GM21390 (cell line): ENCODE data around the gene NCS1.

ENCODE experiments used
- ATAC-seq: cut with Tn5 transposase; IDR thresholded peaks from one replicate; pipeline ENCODE4 v1.9.1; 2021; ENCODE audit not compliant: unreplicated experiment

NCS1 gene

DNA sequence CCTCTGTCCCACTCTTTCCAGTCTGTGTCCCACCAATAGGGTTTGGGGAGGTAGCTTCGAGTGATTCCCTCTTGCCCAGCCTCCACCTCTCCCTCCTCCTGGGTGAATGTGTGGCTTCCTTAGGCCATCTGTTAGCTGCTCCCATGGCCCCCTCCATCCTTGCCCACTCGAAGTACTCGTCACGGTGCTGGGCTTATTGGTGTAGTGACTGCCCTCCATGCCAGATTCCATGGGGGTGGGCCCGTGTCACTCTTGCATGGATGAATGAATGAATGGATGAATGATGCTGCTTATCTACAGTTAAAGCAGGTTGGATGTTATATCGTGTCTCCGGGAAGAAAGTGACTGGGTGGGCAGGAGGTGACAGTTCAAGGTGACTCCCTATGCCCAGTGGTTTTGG is 112.5 kb downstream of the NCS1 start:
- no peak for ATAC-seq

DNA sequence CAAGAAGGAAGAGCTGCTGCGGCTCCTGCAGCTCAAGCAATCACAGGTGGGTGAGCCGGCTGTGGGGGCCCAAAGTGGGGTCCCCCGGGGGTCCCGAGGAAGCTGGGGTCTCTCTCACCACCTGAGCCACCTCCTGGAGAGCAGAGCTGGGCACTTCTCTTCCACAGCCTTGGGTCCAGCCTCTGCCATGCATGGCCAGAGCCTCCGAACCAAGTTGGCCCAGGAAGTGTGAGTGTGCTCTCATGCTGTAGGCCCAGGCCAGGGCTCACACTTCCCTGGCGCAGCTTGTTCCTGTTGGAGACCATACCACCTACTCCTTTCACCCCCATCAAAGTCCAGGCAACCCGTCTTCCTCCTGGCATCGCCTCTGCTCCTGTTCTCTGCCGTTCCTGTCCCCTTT is 113.1 kb downstream of the NCS1 start:
- no peak for ATAC-seq

GRCh38 chr9:130286072-130286770 is 114.0 kb downstream of the NCS1 start:
- ATAC-seq, result no peak
